EL (cell line): ENCODE measurements around the gene C1orf116.

Source experiments
- DNase-seq: peaks from one replicate; pipeline ENCODE4 v3.0.0-alpha.2; 2016

The C1orf116 gene

DNA sequence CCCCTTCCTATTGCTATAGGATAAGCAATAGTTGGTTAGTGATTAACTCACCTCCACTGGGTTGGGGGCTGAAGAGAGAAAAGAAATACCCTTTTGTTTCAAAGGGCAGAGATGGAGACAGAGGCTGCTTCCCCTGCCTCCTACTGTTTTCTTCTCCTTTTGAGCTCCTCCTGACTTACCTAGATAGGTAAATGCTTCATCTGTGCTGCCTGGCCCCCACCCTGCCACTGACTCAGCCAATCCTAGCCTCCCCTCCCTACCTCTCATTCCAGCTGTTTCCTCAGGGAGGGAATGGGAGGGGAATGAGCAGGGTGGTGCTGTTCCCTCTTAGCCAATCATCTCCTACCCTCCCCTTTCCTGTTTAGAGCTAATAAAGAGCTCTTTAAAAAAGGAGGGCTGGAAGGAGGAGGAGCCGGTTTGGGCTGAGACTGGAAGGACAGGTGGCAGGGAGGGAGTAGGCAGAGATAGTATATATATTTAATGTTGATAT, at the start of gene C1orf116:
C1orf116 (minus strand) TSS at position 229 of the 490 bp plus-strand sequence. CDS start 5,158 bp downstream, outside the sequence.
- DNase-seq, result no peak

DNA sequence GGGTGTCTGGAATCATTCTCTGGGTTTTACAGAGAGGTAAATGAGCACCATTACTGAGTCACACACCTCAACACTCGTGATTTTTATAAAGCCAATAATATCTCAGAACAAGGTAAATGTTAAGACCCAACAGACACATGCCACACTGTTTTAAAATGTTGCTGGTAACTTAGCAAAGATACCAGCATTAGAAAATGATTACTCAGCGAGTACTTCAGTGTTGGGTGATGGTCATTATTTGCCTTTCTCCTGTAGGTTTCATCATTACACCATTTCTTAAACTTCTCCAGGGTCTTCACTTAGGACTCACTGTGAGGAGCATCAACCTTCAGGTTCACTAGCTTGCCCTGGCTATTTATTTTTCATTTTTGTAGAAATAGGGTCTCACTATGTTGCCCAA, 49.2 kb upstream of the C1orf116 start:
- DNase-seq, result no peak

DNA sequence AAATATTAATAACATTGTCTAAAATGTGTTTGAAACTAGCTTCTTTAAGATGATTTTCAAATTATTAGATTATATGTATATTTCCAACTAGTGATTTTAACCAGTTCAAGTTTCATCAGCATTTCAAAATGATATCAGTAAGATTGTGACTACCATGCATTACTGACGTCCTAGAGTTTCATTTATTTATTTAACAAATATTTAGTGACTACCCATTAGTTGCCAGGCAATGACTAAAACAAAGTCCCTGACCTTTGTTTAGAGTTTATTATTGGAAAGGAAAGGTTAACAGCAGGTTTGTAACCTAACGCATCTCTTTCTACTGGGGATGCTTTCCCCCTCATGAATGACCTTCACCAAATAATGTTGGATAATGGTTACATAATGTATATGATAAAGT, 48.5 kb upstream of the C1orf116 start:
- no peak for DNase-seq

- DNase-seq, result no peak
Observed at GRCh38 chr1:207079706-207080241, 47.2 kb upstream of the C1orf116 start.

DNA sequence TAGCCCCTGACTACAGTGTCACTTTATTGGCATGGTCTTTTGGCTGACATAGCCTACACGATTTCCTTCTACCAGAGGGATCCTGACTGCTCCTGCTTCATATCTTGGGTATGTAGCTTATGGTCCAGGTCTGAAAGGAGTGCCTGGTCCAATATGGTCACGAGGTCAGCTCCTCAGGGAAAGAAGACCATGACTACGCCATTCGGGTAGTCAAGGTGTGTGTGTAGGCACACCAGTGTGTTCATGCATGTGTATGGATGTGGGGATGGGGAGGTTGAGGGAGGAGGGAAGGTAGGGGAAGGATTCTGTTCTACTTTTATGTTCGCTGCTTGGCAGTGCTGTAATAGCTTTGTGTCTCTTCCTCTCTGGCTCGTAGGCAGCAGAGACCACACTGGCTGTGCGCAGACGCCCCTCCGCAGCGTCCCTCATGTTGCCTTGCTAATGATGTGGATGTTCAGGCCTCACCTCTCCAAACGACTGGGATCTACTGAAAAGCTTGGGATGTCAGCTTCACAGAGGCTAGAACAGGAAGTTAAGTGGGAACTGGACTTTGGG, 46.1 kb upstream of the C1orf116 start:
- no peak for DNase-seq

GRCh38 chr1:207077470-207078377, 45.2 kb upstream of the C1orf116 start:
- DNase-seq, result peak; percentile 66

DNA sequence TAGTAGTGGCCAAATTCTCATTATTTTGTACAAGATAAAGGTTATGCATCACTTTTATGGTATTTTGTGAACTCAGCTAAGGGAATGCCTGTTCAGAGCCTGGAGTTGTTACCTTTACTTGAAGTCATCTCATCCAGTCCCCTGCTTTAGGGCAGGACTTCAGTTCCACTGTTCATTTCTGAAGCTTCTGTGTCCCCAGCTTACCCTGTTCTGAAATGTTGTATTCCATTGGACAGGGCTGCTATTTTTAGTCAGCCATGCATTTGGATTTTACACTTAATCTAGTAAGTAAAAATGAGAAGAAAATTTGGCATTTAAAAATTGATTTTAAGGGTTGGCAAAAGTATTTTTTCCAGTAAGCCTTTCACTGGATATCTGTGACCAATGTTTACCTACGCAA, 44.5 kb upstream of the C1orf116 start:
- no peak for DNase-seq

DNA sequence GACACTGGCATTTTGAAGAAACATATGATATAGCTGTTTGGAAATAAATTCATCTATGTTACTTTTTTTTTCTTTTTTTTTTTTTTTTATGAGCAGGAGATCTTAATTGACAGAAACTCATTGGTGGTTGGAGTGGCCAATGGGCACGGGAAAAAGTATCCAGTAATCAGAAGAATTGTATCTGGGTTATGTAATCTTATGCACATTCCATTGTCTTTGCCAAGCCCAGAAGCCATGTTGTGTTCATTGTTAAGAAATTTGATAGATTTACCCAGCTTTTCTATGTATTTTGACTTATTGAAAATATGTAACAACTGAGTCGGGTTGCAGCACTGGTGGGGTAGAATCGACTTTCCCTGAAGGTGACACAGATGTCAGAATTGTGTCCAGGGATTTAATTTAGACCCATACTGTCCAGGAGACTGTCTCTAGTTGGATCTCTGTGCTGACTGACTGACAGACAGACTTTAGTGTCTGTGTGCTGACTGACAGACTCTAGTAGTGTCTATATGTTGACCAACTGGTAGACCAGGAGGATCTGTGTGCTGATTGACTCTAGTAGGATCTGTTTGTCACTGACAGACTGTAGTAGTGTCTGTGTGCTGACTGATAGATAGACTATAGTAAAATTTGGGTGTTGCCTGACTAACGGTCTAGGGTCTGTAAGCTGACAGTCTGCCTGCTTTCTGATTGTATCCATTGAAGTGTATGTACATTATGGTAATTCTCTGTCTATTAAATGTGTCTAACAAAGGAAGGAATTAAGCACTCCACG, 43.8 kb upstream of the C1orf116 start:
- DNase-seq, result peak; percentile 10

DNA sequence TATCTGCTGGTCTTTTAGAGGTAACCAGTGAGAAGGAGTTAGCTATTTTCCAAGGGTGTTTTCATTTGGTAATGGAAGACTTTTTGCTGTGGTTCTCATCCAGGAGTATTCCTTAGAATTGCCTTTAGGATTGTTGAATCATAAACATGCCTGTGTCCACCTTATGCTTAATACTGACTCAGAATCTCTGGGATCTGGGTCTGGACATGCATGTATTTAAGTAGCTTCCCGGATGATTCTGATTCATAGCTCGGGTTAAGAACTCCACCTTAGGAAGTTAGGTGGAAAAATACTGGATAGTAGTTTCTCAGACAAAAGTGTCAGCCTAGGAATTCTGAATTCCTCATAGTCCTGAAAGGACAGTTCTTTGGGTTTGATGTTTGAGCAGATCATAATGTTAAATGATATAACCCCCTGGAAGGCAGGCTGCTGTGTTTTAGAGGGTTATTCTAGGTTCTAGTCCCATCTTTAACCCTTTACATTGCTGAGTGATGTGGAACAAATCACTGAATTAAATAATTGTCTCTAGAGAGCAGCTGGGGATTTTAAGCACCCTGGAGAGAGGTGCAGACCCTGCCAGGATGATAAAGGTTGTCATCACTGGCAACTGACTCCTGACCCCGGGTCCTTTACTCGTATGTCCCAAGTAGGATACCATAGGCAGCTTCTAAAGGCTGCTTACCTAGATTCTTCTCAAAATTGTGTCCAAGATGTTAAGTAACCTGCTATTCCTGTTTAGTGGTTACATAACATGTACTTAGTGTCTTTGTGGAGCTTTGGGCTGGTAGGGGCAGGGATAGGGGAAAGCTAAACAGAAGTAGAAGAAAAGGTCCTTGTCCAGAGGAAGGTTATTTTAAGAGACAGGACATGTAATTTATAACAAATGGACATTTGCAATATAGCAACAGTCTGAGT, 41.6 kb upstream of the C1orf116 start:
- DNase-seq, result peak; percentile 8

- no peak for DNase-seq
Observed at GRCh38 chr1:207072233-207072632, 39.7 kb upstream of the C1orf116 start.

GRCh38 chr1:207071426-207071825, 38.9 kb upstream of the C1orf116 start:
- DNase-seq, result no peak

GRCh38 chr1:207070811-207071210, 38.3 kb upstream of the C1orf116 start:
- DNase-seq, result no peak

DNA sequence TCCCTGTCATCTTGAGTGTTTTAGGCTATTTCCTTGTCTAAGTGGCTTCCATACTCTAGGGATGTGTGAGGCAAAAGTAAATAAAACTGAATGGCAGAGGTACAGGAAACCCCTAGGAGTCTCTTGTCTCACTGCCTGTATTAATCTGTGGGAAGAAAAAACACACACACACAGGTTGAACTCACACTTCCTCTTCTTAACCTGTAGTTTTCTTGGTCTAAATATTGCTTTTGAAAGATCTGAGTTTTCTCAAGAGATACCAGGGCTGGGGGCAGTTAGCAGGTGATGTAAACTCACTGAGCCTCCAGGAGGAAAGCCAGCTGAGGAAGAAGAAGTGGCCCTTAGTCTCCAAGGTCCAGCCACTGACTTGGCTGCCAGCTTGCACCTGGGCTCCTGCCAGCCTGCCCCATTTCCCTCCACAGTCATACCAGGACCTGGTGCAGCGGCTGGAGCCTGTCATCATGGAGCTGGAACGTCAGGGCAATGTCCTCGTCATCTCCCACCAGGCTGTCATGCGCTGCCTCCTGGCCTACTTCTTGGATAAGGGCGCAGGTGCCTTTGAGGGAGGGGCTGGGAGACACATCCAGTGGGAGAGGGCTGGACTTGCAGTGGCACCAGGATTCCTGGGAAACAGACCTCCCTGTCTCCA, 37.4 kb upstream of the C1orf116 start:
- DNase-seq, result no peak

DNA sequence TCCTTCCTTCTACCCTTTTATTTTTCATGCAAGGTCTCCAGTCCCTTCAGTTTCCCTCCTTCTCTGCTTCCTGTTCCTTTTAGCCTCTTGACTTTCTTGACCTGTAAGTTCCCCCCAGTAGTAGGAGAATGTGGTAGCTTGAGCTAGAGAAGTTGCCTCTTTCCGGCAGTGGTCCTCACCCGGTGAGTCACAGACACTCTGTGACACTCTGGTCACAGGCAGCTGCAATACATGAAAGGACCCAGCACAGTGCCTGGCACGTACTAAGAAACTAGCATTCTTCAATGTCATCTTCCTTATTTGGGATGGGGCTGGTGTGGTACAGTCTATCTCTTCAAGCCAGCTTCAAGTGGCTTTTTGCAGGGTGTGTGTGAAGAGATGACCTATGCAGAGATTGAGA, 36.5 kb upstream of the C1orf116 start:
- DNase-seq, result no peak

- DNase-seq, result no peak
Observed at GRCh38 chr1:207067665-207068064, 35.1 kb upstream of the C1orf116 start.

GRCh38 chr1:207067185-207067584, 34.6 kb upstream of the C1orf116 start:
- no peak for DNase-seq

DNA sequence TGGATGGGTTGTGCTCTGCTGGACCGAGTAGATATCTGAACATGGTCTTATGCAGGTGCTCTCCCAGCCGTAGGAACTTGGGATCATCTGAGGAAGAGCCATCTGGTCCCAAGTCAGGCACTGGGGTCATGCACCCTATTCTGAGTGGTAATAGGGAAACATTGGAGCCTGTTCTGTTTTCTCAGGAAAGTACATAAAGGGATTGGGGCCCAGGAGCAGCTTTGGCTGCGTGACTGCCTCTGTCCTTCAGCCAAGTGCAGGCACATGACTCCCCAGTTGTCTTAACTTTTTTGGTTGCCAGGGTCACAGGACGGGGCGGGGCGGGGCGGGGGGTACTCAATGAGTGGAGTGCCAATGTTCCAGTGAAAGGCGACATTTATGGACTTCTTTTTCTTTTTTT, 32.0 kb upstream of the C1orf116 start:
- no peak for DNase-seq

DNA sequence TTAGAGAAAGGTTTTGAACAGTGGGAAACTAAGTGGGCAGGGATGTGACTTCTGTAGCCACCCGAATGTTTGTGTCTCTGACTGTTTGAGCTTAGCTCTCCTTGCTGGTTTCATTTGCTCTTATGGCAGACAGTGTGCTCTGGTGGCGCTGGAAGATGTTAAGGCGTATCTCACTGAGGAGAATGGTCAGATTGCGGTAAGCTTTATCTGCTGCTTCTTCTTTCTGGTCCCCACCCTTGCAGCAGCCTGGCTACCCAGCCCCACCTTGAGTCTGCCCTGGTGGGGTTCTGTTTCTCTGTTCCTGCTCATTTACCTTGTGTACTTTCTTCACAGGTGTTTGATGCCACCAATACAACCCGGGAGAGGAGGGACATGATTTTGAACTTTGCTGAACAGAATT, 30.5 kb upstream of the C1orf116 start:
- DNase-seq, result no peak

GRCh38 chr1:207062058-207062457, 29.5 kb upstream of the C1orf116 start:
- no peak for DNase-seq

- DNase-seq, result no peak
Observed at GRCh38 chr1:207060596-207060995, 28.0 kb upstream of the C1orf116 start.

DNA sequence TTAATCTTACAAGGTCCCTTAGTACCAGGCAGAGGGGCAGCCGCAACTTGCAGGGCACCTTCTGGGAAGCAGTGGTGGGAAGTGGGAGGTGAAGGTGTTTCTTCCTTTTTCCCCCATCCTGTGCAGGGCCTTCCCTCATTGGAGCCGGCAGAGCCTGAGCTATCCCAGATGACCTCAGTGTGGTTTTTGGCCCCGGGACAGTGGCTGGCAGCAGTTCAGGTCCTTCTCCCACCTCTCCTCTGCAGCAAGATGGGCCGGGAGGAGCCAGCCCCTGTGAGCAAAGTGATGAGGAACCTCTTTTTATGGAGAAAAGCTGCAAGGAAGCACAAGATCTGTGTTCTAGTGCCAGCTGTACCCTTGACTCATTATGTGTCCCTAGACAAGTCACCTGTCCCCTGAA, 27.3 kb upstream of the C1orf116 start:
- no peak for DNase-seq
